ENCODE data around the gene HYKK.
"Not testable (repeated sequence)": the region's sequence is repeated elsewhere in the genome, so short reads cannot be mapped to it uniquely, and the experiment has no call there.

The HYKK gene

GRCh38 chr15:78540141-78540870, 32.9 kb downstream of the HYKK start, which contains the start of gene PSMA4:
TSS of gene PSMA4 (plus strand) at chr15:78540444. CDS start at chr15:78541928, 1,484 bp downstream.
- DNase-seq: peak; percentile 57

GRCh38 chr15:78540871-78541743, 33.7 kb downstream of the HYKK start:
- no peak for DNase-seq

- DNase-seq: no peak
These were observed 34.3 kb downstream of the HYKK start for GRCh38 chr15:78541744-78542034.

- DNase-seq: no peak
These were observed 35.3 kb downstream of the HYKK start for GRCh38 chr15:78542647-78543046.

- DNase-seq: no peak
These were observed 42.8 kb downstream of the HYKK start for GRCh38 chr15:78550194-78550593.

GRCh38 chr15:78550815-78551214, 43.4 kb downstream of the HYKK start:
- no peak for DNase-seq

- DNase-seq: no peak
These were observed 44.5 kb downstream of the HYKK start for GRCh38 chr15:78551902-78552301.

- no peak for DNase-seq
These were observed 45.2 kb downstream of the HYKK start for GRCh38 chr15:78552597-78552996.

GRCh38 chr15:78560201-78560600, 52.8 kb downstream of the HYKK start:
- not testable (repeated sequence) for DNase-seq

GRCh38 chr15:78561490-78561889, 54.1 kb downstream of the HYKK start:
- no peak for DNase-seq

- no peak for DNase-seq
These were observed 55.7 kb downstream of the HYKK start for GRCh38 chr15:78563092-78563491.

GRCh38 chr15:78564743-78565096, 57.3 kb downstream of the HYKK start:
- no peak for DNase-seq

GRCh38 chr15:78565097-78565950, 57.9 kb downstream of the HYKK start, which contains the start of gene CHRNA5:
TSS of gene CHRNA5 (plus strand) at chr15:78565520. CDS start at chr15:78565720, 200 bp downstream.
- peak; percentile 55 for DNase-seq

GRCh38 chr15:78565951-78566774, 58.8 kb downstream of the HYKK start:
- no peak for DNase-seq

- peak; percentile 8 for DNase-seq
These were observed 60.2 kb downstream of the HYKK start for GRCh38 chr15:78567531-78567930.

- DNase-seq: no peak
These were observed 63.3 kb downstream of the HYKK start for GRCh38 chr15:78570710-78571109.

GRCh38 chr15:78571382-78571781, 64.0 kb downstream of the HYKK start:
- no peak for DNase-seq

- no peak for DNase-seq
These were observed 66.0 kb downstream of the HYKK start for GRCh38 chr15:78573416-78573815.

GRCh38 chr15:78574944-78575343, 67.6 kb downstream of the HYKK start:
- DNase-seq: no peak
